DOHH2 (cell line): ENCODE data around the gene TMEM132D.

ENCODE experiments used
- H3F3A ChIP-seq: fragments of 200-600 bp; sonication (generic), shearing (Covaris generic); 2 replicates; pipeline ENCODE4 v1.6.0; 2016; ENCODE audit warnings: antibody characterized with exemption, mild to moderate bottlenecking; ENCODE audit not compliant: control insufficient read depth, insufficient read depth
- H3K27ac ChIP-seq: fragments of 200-600 bp; sonication (generic); 2 replicates; pipeline ENCODE4 v1.5.1; 2014; ENCODE audit warnings: low read depth, mild to moderate bottlenecking, low read length, moderate library complexity
- H3K27me3 ChIP-seq: fragments of 200-600 bp; sonication (generic); 2 replicates; pipeline ENCODE4 v1.6.1; 2014; ENCODE audit warnings: mild to moderate bottlenecking, low read length, mixed read lengths; ENCODE audit not compliant: control insufficient read depth
- H3K36me3 ChIP-seq: fragments of 200-600 bp; sonication (generic); 2 replicates; pipeline ENCODE4 v1.6.1; 2014; ENCODE audit warnings: mild to moderate bottlenecking, low read length, moderate library complexity, mixed read lengths; ENCODE audit not compliant: control insufficient read depth
- H3K4me1 ChIP-seq: fragments of 200-600 bp; sonication (generic); 2 replicates; pipeline ENCODE4 v1.6.1; 2014; ENCODE audit warnings: mild to moderate bottlenecking, low read length, mixed read lengths; ENCODE audit not compliant: control insufficient read depth
- H3K4me2 ChIP-seq: fragments of 200-600 bp; sonication (generic); 2 replicates; pipeline ENCODE4 v1.6.0; 2014; ENCODE audit warnings: mild to moderate bottlenecking, low read length, moderate library complexity
- H3K4me3 ChIP-seq: fragments of 200-600 bp; sonication (generic); 2 replicates; pipeline ENCODE4 v1.5.1; 2014; ENCODE audit warnings: mild to moderate bottlenecking, low read length, mixed read lengths
- H3K79me2 ChIP-seq: fragments of 200-600 bp; sonication (generic); 2 replicates; pipeline ENCODE4 v1.6.1; 2014; ENCODE audit warnings: mild to moderate bottlenecking, low read length, mixed read lengths; ENCODE audit not compliant: control insufficient read depth
- H3K9me2 ChIP-seq: fragments of 200-600 bp; sonication (generic); replicated peaks from 2 replicates; pipeline ENCODE4 v1.6.1; 2014; ENCODE audit warnings: mild to moderate bottlenecking, low read length, mixed read lengths; ENCODE audit not compliant: control insufficient read depth
- H3K9me3 ChIP-seq: fragments of 200-600 bp; sonication (generic); 2 replicates; pipeline ENCODE4 v1.6.1; 2014; ENCODE audit warnings: antibody characterized with exemption, low read length, mixed read lengths; ENCODE audit not compliant: control insufficient read depth, insufficient read depth
- H4K20me1 ChIP-seq: fragments of 200-600 bp; sonication (generic); 2 replicates; pipeline ENCODE4 v1.6.0; 2014; ENCODE audit warnings: low read depth, mild to moderate bottlenecking, antibody characterized with exemption, low read length, moderate library complexity; ENCODE audit not compliant: control insufficient read depth, insufficient read depth
- CTCF ChIP-seq: fragments of 200-600 bp; sonication (generic); IDR thresholded peaks from one replicate; pipeline ENCODE4 v1.5.1; 2014; ENCODE audit warnings: antibody characterized with exemption, mild to moderate bottlenecking, low read depth, low read length; ENCODE audit not compliant: poor library complexity, severe bottlenecking
- EZH2phosphoT487 ChIP-seq: fragments of 200-600 bp; sonication (generic); IDR thresholded peaks from 2 replicates; pipeline ENCODE4 v1.6.1; 2017; ENCODE audit warnings: borderline replicate concordance, mild to moderate bottlenecking, antibody characterized with exemption, low read length, moderate library complexity, mixed read lengths

The TMEM132D gene

GRCh38 chr12:129870136-129870535 lies 33.7 kb downstream of the TMEM132D start:
- no peak overlapping the region for H3K4me3 ChIP-seq
- no peaks in the 10 kb centered on the region for H3K79me2 ChIP-seq
- TF ChIP-seq CTCF (no peak), EZH2phosphoT487 (no peak)
- H3K4me1 ChIP-seq = no peaks in the 10 kb centered on the region
- no peak overlapping the region for H3K27ac ChIP-seq
- no peaks in the 10 kb centered on the region for H3K36me3 ChIP-seq
- H3K27me3 ChIP-seq = no peaks in the 10 kb centered on the region
- no peaks in the 10 kb centered on the region; the same call in 1 of the 2 replicates for H3K9me3 ChIP-seq
- H3K4me2 ChIP-seq = no peak overlapping the region
- no peaks in the 10 kb centered on the region for H3K9me2 ChIP-seq
- no peaks in the 10 kb centered on the region for H4K20me1 ChIP-seq
- H3F3A ChIP-seq = no peaks in the 10 kb centered on the region

- no peaks in the 10 kb centered on the region for H3K79me2 ChIP-seq
- H3K27me3 ChIP-seq = no peaks in the 10 kb centered on the region
- no peak for TF ChIP-seq EZH2phosphoT487
- H3K4me2 ChIP-seq = no peak overlapping the region
- no peak overlapping the region for H3K27ac ChIP-seq
- H4K20me1 ChIP-seq = no peaks in the 10 kb centered on the region
- H3K9me2 ChIP-seq = no peaks in the 10 kb centered on the region
- no peak overlapping the region for H3K4me3 ChIP-seq
- no peaks in the 10 kb centered on the region; the same call in 1 of the 2 replicates for H3K9me3 ChIP-seq
- no peaks in the 10 kb centered on the region for H3K4me1 ChIP-seq
- no peaks in the 10 kb centered on the region for H3K36me3 ChIP-seq
- no peaks in the 10 kb centered on the region for H3F3A ChIP-seq
Measured at GRCh38 chr12:129868575-129868974, 35.2 kb downstream of the TMEM132D start.

GRCh38 chr12:129863938-129864337 lies 39.9 kb downstream of the TMEM132D start:
- H3K4me2 ChIP-seq = no peak overlapping the region

More at GRCh38 chr12:129863938-129864337, 39.9 kb downstream of the TMEM132D start:
- no peaks in the 10 kb centered on the region for H3F3A ChIP-seq
- TF ChIP-seq CTCF (no peak), EZH2phosphoT487 (no peak)
- H3K79me2 ChIP-seq = no peaks in the 10 kb centered on the region
- no peaks in the 10 kb centered on the region for H3K4me1 ChIP-seq
- no peaks in the 10 kb centered on the region for H3K9me2 ChIP-seq
- no peaks in the 10 kb centered on the region; the same call in 1 of the 2 replicates for H3K9me3 ChIP-seq
- no peak overlapping the region for H3K27ac ChIP-seq
- H3K36me3 ChIP-seq = no peaks in the 10 kb centered on the region
- no peaks in the 10 kb centered on the region for H3K27me3 ChIP-seq
- H3K4me3 ChIP-seq = no peak overlapping the region
- H4K20me1 ChIP-seq = no peaks in the 10 kb centered on the region
